HepG2 (cell line): ENCODE measurements around the gene CLK4. TPM values are rescaled to one million over a fixed set of nuclear protein-coding genes. Genes with fewer than 3 reads are reported as not detected.

Experiments used
- ATAC-seq: fragments of 200-7000 bp; cut with Tn5 transposase; 3 replicates; pipeline ENCODE4 v1.9.1; 2020; ENCODE audit warnings: mild to moderate bottlenecking, moderate library complexity
- BruUV-seq: library from RNA; stranded (reverse); fragments of 400-500 nt; replicated peaks from 2 replicates; lab custom pipeline; 2021; lab: Mats Ljungman, UMichigan
- CTCF ChIA-PET: fragments of 300-600 bp; formaldehyde crosslinking; extraction: SDS; loops from one replicate; lab custom pipeline; 2021; ENCODE audit warnings: low total read pairs, inconsistent platforms, low intra/inter-chr PET ratio; lab: Yijun Ruan, JAX
- POLR2A ChIA-PET: fragments of 350-600 bp; sonication (Branson Sonifier 250); formaldehyde crosslinking; loops from one replicate; lab custom pipeline; 2020; ENCODE audit warnings: antibody characterized with exemption, inconsistent platforms; lab: Yijun Ruan, JAX
- DNase-seq: peaks from one replicate; pipeline ENCODE4 v3.0.0-alpha.2; 2015; ENCODE audit warnings: low spot score
- FAIRE-seq: peaks from 3 replicates; lab custom pipeline; 2011; peaks lifted over from hg19 to GRCh38; lab: Jason Lieb, UNC
- H2AFZ ChIP-seq: one replicate; pipeline ENCODE4 v1.6.1; 2011; ENCODE audit warnings: low read length, inconsistent platforms
- H3K27ac ChIP-seq: fragments of 300-600 bp; 3 replicates; pipeline ENCODE4 v1.8.0; 2011; ENCODE audit warnings: mixed run types, mild to moderate bottlenecking, mixed read lengths, low read length, inconsistent platforms; ENCODE audit not compliant: insufficient read depth; ENCODE audit errors: extremely low read length
- H3K27me3 ChIP-seq, 2 experiments: fragments of 200-600 bp in 1 of 2; 2 replicates in 1 of 2; 3 replicates in 1 of 2; pipeline versions ENCODE4 v1.6.0 to v1.8.0; 2011; ENCODE audit warnings: low read length in 2 of 2, mild to moderate bottlenecking in 2 of 2, moderate library complexity in 2 of 2, inconsistent platforms in 1 of 2; ENCODE audit not compliant: insufficient read depth in 2 of 2, control insufficient read depth in 1 of 2
- H3K36me3 ChIP-seq, 2 experiments: fragments of 200-600 bp in 1 of 2; replicated peaks in 1 of 2; 2 replicates in 1 of 2; 3 replicates in 1 of 2; pipeline versions ENCODE4 v1.5.1 to v1.8.0; 2011; ENCODE audit warnings: low read length in 2 of 2, inconsistent platforms in 1 of 2; ENCODE audit not compliant: insufficient read depth in 2 of 2, control insufficient read depth in 1 of 2
- H3K4me1 ChIP-seq: 2 replicates; pipeline ENCODE4 v1.5.1; 2012; ENCODE audit warnings: low read length, inconsistent platforms; ENCODE audit not compliant: insufficient read depth
- H3K4me2 ChIP-seq: 2 replicates; pipeline ENCODE4 v1.6.0; 2011; ENCODE audit warnings: low read depth, low read length, inconsistent platforms
- H3K4me3 ChIP-seq, 3 experiments: fragments of 200-600 bp in 1 of 3; sonication (generic), shearing (Covaris generic) in 1 of 3; replicated peaks in 1 of 3; 2 replicates each; pipeline ENCODE4 v1.5.1; 2011 to 2016; ENCODE audit warnings: low read length in 3 of 3, inconsistent platforms in 2 of 3, low read depth in 2 of 3, mild to moderate bottlenecking in 2 of 3, control low read depth in 1 of 3, mixed read lengths in 1 of 3; ENCODE audit not compliant: insufficient read depth in 1 of 3
- H3K79me2 ChIP-seq: one replicate; pipeline ENCODE4 v1.6.1; 2011; ENCODE audit warnings: low read length, inconsistent platforms; ENCODE audit not compliant: insufficient read depth
- H3K9ac ChIP-seq: 2 replicates; pipeline ENCODE4 v1.6.0; 2011; ENCODE audit warnings: mild to moderate bottlenecking, low read depth, low read length, inconsistent platforms; ENCODE audit not compliant: insufficient read depth
- H3K9me3 ChIP-seq: 2 replicates; pipeline ENCODE4 v1.5.1; 2012; ENCODE audit warnings: mild to moderate bottlenecking, low read length
- H4K20me1 ChIP-seq: 2 replicates; pipeline ENCODE4 v1.6.0; 2011; ENCODE audit warnings: inconsistent platforms, mild to moderate bottlenecking, low read length, moderate library complexity; ENCODE audit not compliant: insufficient read depth
- GPN1 ChIP-seq: sonication (generic); formaldehyde crosslinking; IDR thresholded peaks from 2 replicates; pipeline ENCODE4 v1.5.1; 2020; ENCODE audit warnings: missing genetic modification reagents, borderline replicate concordance
- HMG20B ChIP-seq: conservative IDR thresholded peaks from 2 replicates; pipeline ENCODE4 v1.6.1; 2016; ENCODE audit warnings: missing genetic modification reagents, missing compliant biosample characterization
- HNRNPUL1 ChIP-seq: fragments of 200-400 bp; formaldehyde crosslinking; IDR thresholded peaks from 2 replicates; pipeline ENCODE4 v1.6.1; 2017; ENCODE audit warnings: low read depth, mild to moderate bottlenecking, low read length, moderate library complexity
- KAT7 ChIP-seq: IDR thresholded peaks from 2 replicates; pipeline ENCODE4 v1.6.1; 2018; ENCODE audit warnings: borderline replicate concordance, missing compliant biosample characterization
- ZNF563 ChIP-seq: sonication (generic); formaldehyde crosslinking; IDR thresholded peaks from 2 replicates; pipeline ENCODE4 v1.8.0; 2022; ENCODE audit warnings: mild to moderate bottlenecking, moderate library complexity, missing genetic modification reagents
- ZNF737 ChIP-seq: sonication (generic); formaldehyde crosslinking; IDR thresholded peaks from 2 replicates; pipeline ENCODE4 v1.5.0; 2020; ENCODE audit warnings: missing genetic modification reagents, mild to moderate bottlenecking, borderline replicate concordance
- ZNF841 ChIP-seq: sonication (generic); formaldehyde crosslinking; IDR thresholded peaks from 2 replicates; pipeline ENCODE4 v1.8.1; 2023; ENCODE audit warnings: missing genetic modification reagents, borderline replicate concordance
- WGBS: methylation state at CpG from one replicate; pipeline ENCODE4 v1.1.6; 2017; ENCODE audit warnings: low lambda C conversion rate; 5-methylcytosine and 5-hydroxymethylcytosine counted together
- in situ Hi-C: cut with HindIII; loops from 2 replicates; pipeline ENCODE4 v1.10.0; 2017; ENCODE audit warnings: low pct_unique_long_range_greater_than_20kb; ENCODE audit not compliant: extremely low pct_ligation_motif_present
- intact Hi-C: fragments of 100-400 bp; cut with micrococcal nuclease; formaldehyde crosslinking; loops from one replicate; pipeline ENCODE4 v1.10.0; 2022; ENCODE audit not compliant: unreplicated experiment
- polyA plus RNA-seq, 8 experiments: library from polyadenylated mRNA; depleted of rRNA in 3 of 8; stranded (reverse) in 7 of 8; unstranded in 1 of 8; fragments of >200 nt; fragmentation: Illumina TruSeq in 4 of 8; extraction: Trizol in 4 of 8; gene quantifications; 2 replicates each; pipeline versions ENCODE4 v1.2.1 to v1.2.3, GENCODE V29; 2011 to 2016; ENCODE audit warnings: low read depth in 4 of 8, missing spikeins in 1 of 8, mixed read lengths in 1 of 8; ENCODE audit not compliant: insufficient read depth in 1 of 8
- total RNA-seq, 5 experiments: library from RNA; depleted of rRNA; stranded (reverse); fragments of >200 nt; fragmentation: Illumina TruSeq; extraction: Trizol; gene quantifications; 2 replicates each; pipeline ENCODE4 v1.2.3, GENCODE V29; 2016; ENCODE audit warnings: low read depth in 1 of 5
- TF ChIP-seq, protein P1 (sequence below): sonication (generic); formaldehyde crosslinking; conservative IDR thresholded peaks from 2 replicates; pipeline ENCODE4 v1.4.0; 2020; ENCODE audit warnings: missing genetic modification reagents
- TF ChIP-seq, protein P2 (sequence below): sonication (generic); formaldehyde crosslinking; IDR thresholded peaks from 2 replicates; pipeline ENCODE4 v1.4.0; 2020; ENCODE audit warnings: missing genetic modification reagents
- TF ChIP-seq, protein P3 (sequence below): sonication (generic); formaldehyde crosslinking; IDR thresholded peaks from 2 replicates; pipeline ENCODE4 v1.4.0; 2020; ENCODE audit warnings: mild to moderate bottlenecking, missing genetic modification reagents
- TF ChIP-seq, protein P4 (sequence below): sonication (generic); formaldehyde crosslinking; IDR thresholded peaks from 2 replicates; pipeline ENCODE4 v1.8.1; 2023; ENCODE audit warnings: mild to moderate bottlenecking, inconsistent platforms, moderate library complexity, missing genetic modification reagents, borderline replicate concordance
- TF ChIP-seq, protein P5 (sequence below): sonication (generic); formaldehyde crosslinking; IDR thresholded peaks from 2 replicates; pipeline ENCODE4 v1.5.0; 2020; ENCODE audit warnings: mild to moderate bottlenecking, low read depth, missing genetic modification reagents, borderline replicate concordance
- TF ChIP-seq, protein P6 (sequence below): sonication (generic); formaldehyde crosslinking; IDR thresholded peaks from 2 replicates; pipeline ENCODE4 v1.9.0; 2021; ENCODE audit warnings: missing genetic modification reagents, borderline replicate concordance

CLK4 gene
- total and polyA plus RNA-seq, 2 of the 13 experiments (the other 11 are each of a cell fraction or from before 2014, with no cell fraction given): 17.7 to 18.4 TPM

DNA sequence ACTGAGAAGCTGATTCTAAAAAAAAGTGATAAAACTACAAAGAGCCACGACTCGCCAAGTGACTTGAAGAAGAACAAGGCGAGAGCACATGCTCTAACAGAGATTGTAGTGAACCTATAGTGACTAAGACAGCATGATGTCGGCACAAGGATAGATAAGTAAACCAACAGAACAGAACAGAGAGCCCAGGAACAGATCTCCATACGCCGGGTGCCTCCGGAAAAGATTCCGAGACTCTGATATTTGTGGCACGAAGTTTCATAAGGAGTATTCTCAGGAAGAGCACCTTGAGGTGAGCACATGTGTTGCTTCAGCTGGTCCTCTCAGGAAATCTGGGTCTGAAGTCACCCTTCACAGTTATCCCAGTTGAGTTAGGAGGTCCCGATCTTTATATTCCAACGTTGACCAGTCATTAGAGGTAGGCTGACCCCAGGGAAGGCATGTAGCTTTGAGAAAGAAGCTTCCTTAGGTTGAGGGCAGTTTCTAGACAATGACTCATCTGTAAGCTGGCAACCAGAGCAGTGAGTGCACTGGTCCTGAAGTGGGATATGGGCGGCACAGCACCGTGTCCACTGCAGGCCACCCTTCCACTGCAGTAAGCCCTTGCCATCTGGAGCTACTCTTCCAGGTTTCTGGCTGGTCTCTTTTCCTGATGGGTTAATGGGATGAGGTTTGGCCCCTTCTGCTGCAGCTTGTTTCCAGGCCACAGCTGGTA lies 13.6 kb upstream of the CLK4 start:
- ATAC-seq: no peak
- Histone ChIP-seq H3K27me3 (peaks cover 1 to 10% of the 10 kb centered on the region in 2 experiments; a peak in 1 of 5 replicates), H3K9ac (no peak overlapping the region), H3K4me2 (no peak overlapping the region), H3K79me2 (no peaks in the 10 kb centered on the region), H3K9me3 (no peaks in the 10 kb centered on the region; the same call in 1 of the 2 replicates), H3K4me3 (no peak overlapping the region), H4K20me1 (no peaks in the 10 kb centered on the region), H2AFZ (no peak overlapping the region), H3K4me1 (peaks cover 12% of the 10 kb centered on the region), H3K27ac (no peak overlapping the region), H3K36me3 (no peaks in the 10 kb centered on the region)
- in situ Hi-C loops (no loop called here), intact Hi-C loops (no loop called here)
- no peak for DNase-seq
- ChIA-PET CTCF (no interaction called here), POLR2A (no interaction called here)
- WGBS: 58% methylated on average over 12 of the region's 13 CpGs
- BruUV-seq: no TSS peak
- TF ChIP-seq ZNF563 (CRISPR knock-in tag) (no peak), KAT7 (CRISPR knock-in tag) (no peak), HNRNPUL1 (no peak), GPN1 (CRISPR knock-in tag) (no peak), ZNF737 (CRISPR knock-in tag) (no peak), ZNF841 (no peak), HMG20B (no peak)
- TF ChIP-seq, protein P1, sequence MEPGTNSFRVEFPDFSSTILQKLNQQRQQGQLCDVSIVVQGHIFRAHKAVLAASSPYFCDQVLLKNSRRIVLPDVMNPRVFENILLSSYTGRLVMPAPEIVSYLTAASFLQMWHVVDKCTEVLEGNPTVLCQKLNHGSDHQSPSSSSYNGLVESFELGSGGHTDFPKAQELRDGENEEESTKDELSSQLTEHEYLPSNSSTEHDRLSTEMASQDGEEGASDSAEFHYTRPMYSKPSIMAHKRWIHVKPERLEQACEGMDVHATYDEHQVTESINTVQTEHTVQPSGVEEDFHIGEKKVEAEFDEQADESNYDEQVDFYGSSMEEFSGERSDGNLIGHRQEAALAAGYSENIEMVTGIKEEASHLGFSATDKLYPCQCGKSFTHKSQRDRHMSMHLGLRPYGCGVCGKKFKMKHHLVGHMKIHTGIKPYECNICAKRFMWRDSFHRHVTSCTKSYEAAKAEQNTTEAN (CRISPR knock-in tag): no peak
- TF ChIP-seq, protein P2, sequence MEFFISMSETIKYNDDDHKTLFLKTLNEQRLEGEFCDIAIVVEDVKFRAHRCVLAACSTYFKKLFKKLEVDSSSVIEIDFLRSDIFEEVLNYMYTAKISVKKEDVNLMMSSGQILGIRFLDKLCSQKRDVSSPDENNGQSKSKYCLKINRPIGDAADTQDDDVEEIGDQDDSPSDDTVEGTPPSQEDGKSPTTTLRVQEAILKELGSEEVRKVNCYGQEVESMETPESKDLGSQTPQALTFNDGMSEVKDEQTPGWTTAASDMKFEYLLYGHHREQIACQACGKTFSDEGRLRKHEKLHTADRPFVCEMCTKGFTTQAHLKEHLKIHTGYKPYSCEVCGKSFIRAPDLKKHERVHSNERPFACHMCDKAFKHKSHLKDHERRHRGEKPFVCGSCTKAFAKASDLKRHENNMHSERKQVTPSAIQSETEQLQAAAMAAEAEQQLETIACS (CRISPR knock-in tag): no peak
- TF ChIP-seq, protein P3, sequence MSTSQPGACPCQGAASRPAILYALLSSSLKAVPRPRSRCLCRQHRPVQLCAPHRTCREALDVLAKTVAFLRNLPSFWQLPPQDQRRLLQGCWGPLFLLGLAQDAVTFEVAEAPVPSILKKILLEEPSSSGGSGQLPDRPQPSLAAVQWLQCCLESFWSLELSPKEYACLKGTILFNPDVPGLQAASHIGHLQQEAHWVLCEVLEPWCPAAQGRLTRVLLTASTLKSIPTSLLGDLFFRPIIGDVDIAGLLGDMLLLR (CRISPR knock-in tag): no peak
- TF ChIP-seq, protein P4, sequence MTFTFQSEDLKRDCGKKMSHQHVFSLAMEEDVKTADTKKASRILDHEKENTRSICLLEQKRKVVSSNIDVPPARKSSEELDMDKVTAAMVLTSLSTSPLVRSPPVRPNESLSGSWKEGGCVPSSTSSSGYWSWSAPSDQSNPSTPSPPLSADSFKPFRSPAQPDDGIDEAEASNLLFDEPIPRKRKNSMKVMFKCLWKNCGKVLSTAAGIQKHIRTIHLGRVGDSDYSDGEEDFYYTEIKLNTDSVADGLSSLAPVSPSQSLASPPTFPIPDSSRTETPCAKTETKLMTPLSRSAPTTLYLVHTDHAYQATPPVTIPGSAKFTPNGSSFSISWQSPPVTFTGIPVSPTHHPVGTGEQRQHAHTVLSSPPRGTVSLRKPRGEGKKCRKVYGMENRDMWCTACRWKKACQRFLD (CRISPR knock-in tag): no peak
- TF ChIP-seq, protein P5, sequence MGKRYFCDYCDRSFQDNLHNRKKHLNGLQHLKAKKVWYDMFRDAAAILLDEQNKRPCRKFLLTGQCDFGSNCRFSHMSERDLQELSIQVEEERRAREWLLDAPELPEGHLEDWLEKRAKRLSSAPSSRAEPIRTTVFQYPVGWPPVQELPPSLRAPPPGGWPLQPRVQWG (CRISPR knock-in tag): no peak
- TF ChIP-seq, protein P6, sequence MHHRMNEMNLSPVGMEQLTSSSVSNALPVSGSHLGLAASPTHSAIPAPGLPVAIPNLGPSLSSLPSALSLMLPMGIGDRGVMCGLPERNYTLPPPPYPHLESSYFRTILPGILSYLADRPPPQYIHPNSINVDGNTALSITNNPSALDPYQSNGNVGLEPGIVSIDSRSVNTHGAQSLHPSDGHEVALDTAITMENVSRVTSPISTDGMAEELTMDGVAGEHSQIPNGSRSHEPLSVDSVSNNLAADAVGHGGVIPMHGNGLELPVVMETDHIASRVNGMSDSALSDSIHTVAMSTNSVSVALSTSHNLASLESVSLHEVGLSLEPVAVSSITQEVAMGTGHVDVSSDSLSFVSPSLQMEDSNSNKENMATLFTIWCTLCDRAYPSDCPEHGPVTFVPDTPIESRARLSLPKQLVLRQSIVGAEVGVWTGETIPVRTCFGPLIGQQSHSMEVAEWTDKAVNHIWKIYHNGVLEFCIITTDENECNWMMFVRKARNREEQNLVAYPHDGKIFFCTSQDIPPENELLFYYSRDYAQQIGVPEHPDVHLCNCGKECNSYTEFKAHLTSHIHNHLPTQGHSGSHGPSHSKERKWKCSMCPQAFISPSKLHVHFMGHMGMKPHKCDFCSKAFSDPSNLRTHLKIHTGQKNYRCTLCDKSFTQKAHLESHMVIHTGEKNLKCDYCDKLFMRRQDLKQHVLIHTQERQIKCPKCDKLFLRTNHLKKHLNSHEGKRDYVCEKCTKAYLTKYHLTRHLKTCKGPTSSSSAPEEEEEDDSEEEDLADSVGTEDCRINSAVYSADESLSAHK (CRISPR knock-in tag): no peak
- no peak for FAIRE-seq
